ENCODE results near the gene TTLL11.

TTLL11 gene

GRCh38 chr9:121773954-121774714, 319.0 kb downstream of the TTLL11 start:
- H3K9me3 ChIP-seq (replicated peaks in 1 of 2; ENCODE audit: control insufficient read depth in 2 of 2, insufficient read depth in 1 of 2, low read depth in 1 of 2, low read length in 2 of 2): peaks cover 0 to 17% of the 10 kb centered on the region in 2 donors
- H2AK5ac ChIP-seq (ENCODE audit: low read depth, low read length): no peak overlapping the region
- no peaks in the 10 kb centered on the region for H3K27me3 ChIP-seq (ENCODE audit: control insufficient read depth in 3 of 3, insufficient read depth in 3 of 3, low read depth in 1 of 3, low read length in 3 of 3)
- H3K18ac ChIP-seq (ENCODE audit: low read length): no peak overlapping the region
- no peak for DNase-seq (ENCODE audit: low spot score)
- no CpG with 5 or more reads among the region's 19 CpGs for WGBS, 2 donors (ENCODE audit: extremely low coverage in 2 of 2, insufficient read length in 2 of 2, insufficient replicate concordance in 1 of 2)
- H3K4me3 ChIP-seq (ENCODE audit: low read length in 2 of 2): no peak overlapping the region
- H3K4ac ChIP-seq (ENCODE audit: low read length): no peak overlapping the region
- H3K9ac ChIP-seq (ENCODE audit: low read depth, low read length, poor library complexity): no peak overlapping the region
- no peak overlapping the region for H4K8ac ChIP-seq (ENCODE audit: low read depth, low read length)
- H2BK15ac ChIP-seq (ENCODE audit: low read length): no peak overlapping the region
- no peak overlapping the region for H2BK5ac ChIP-seq (ENCODE audit: low read length)
- H2BK120ac ChIP-seq (ENCODE audit: low read depth, low read length): no peak overlapping the region
- H3K23ac ChIP-seq (ENCODE audit: low read depth, low read length, poor library complexity): peak overlapping the region; percentile 67
- H3K27ac ChIP-seq (replicated peaks; ENCODE audit: low read length): no peak overlapping the region
- peaks cover 0 to 1% of the 10 kb centered on the region in 2 donors for H3K4me1 ChIP-seq (ENCODE audit: control insufficient read depth in 2 of 2, insufficient read depth in 1 of 2, low read depth in 1 of 2, low read length in 2 of 2)
- H3K79me1 ChIP-seq (ENCODE audit: low read depth, low read length): peaks cover 3% of the 10 kb centered on the region
- H3K4me2 ChIP-seq (ENCODE audit: insufficient read depth, low read length, poor library complexity, severe bottlenecking): no peak overlapping the region
- peaks cover 53 to 95% of the 10 kb centered on the region in 2 donors for H3K36me3 ChIP-seq (replicated peaks in 1 of 2; ENCODE audit: control insufficient read depth in 2 of 2, insufficient read depth in 2 of 2, low read length in 2 of 2)
- H2AFZ ChIP-seq (ENCODE audit: low read length): no peak overlapping the region
- H4K91ac ChIP-seq (ENCODE audit: low read depth, low read length, poor library complexity): no peak overlapping the region
- no peak overlapping the region for H3K14ac ChIP-seq (ENCODE audit: low read length)
- H2BK12ac ChIP-seq (ENCODE audit: low read length): no peak overlapping the region

- no peak overlapping the region for H3K18ac ChIP-seq (ENCODE audit: low read length)
- peaks cover 3% of the 10 kb centered on the region for H3K79me1 ChIP-seq (ENCODE audit: low read depth, low read length)
- H3K9ac ChIP-seq (ENCODE audit: low read depth, low read length, poor library complexity): no peak overlapping the region
- no peak overlapping the region for H3K4ac ChIP-seq (ENCODE audit: low read length)
- peak overlapping the region; percentile 67 for H3K23ac ChIP-seq (ENCODE audit: low read depth, low read length, poor library complexity)
- H2BK15ac ChIP-seq (ENCODE audit: low read length): no peak overlapping the region
- H2BK5ac ChIP-seq (ENCODE audit: low read length): no peak overlapping the region
- no peak overlapping the region for H3K14ac ChIP-seq (ENCODE audit: low read length)
- H3K4me2 ChIP-seq (ENCODE audit: insufficient read depth, low read length, poor library complexity, severe bottlenecking): no peak overlapping the region
- peaks cover 60 to 97% of the 10 kb centered on the region in 2 donors for H3K36me3 ChIP-seq (replicated peaks in 1 of 2; ENCODE audit: control insufficient read depth in 2 of 2, insufficient read depth in 2 of 2, low read length in 2 of 2)
- WGBS, 2 donors (ENCODE audit: extremely low coverage in 2 of 2, insufficient read length in 2 of 2, insufficient replicate concordance in 1 of 2): no CpG with 5 or more reads among the region's 18 CpGs
- H4K8ac ChIP-seq (ENCODE audit: low read depth, low read length): no peak overlapping the region
- no peak overlapping the region for H4K91ac ChIP-seq (ENCODE audit: low read depth, low read length, poor library complexity)
- H3K27me3 ChIP-seq (ENCODE audit: control insufficient read depth in 3 of 3, insufficient read depth in 3 of 3, low read depth in 1 of 3, low read length in 3 of 3): no peaks in the 10 kb centered on the region
- no peak overlapping the region for H3K4me3 ChIP-seq (ENCODE audit: low read length in 2 of 2)
- no peak overlapping the region for H2BK120ac ChIP-seq (ENCODE audit: low read depth, low read length)
- no peak overlapping the region for H2AFZ ChIP-seq (ENCODE audit: low read length)
- H3K27ac ChIP-seq (replicated peaks; ENCODE audit: low read length): no peak overlapping the region
- H2AK5ac ChIP-seq (ENCODE audit: low read depth, low read length): no peak overlapping the region
- no peak overlapping the region for H2BK12ac ChIP-seq (ENCODE audit: low read length)
- H3K9me3 ChIP-seq (replicated peaks in 1 of 2; ENCODE audit: control insufficient read depth in 2 of 2, insufficient read depth in 1 of 2, low read depth in 1 of 2, low read length in 2 of 2): peaks cover 0 to 14% of the 10 kb centered on the region in 2 donors
- peaks cover 0 to 1% of the 10 kb centered on the region in 2 donors for H3K4me1 ChIP-seq (ENCODE audit: control insufficient read depth in 2 of 2, insufficient read depth in 1 of 2, low read depth in 1 of 2, low read length in 2 of 2)
- DNase-seq (ENCODE audit: low spot score): no peak
These were observed 319.7 kb downstream of the TTLL11 start for GRCh38 chr9:121773286-121773953.

- Histone ChIP-seq H2AFZ (ENCODE audit: low read length) (no peak overlapping the region), H2AK5ac (ENCODE audit: low read depth, low read length) (no peak overlapping the region), H2BK120ac (ENCODE audit: low read depth, low read length) (no peak overlapping the region), H4K91ac (ENCODE audit: low read depth, low read length, poor library complexity) (no peak overlapping the region), H3K14ac (ENCODE audit: low read length) (no peak overlapping the region), H2BK12ac (ENCODE audit: low read length) (no peak overlapping the region), H3K79me1 (ENCODE audit: low read depth, low read length) (peaks cover 3% of the 10 kb centered on the region), H2BK5ac (ENCODE audit: low read length) (no peak overlapping the region), H3K23ac (ENCODE audit: low read depth, low read length, poor library complexity) (no peak overlapping the region), H3K27me3 (ENCODE audit: control insufficient read depth in 3 of 3, insufficient read depth in 3 of 3, low read depth in 1 of 3, low read length in 3 of 3) (no peaks in the 10 kb centered on the region), H3K4me3 (ENCODE audit: low read length in 2 of 2) (no peak overlapping the region), H3K9ac (ENCODE audit: low read depth, low read length, poor library complexity) (no peak overlapping the region), H3K18ac (ENCODE audit: low read length) (peak overlapping the region; percentile 20), H3K4me2 (ENCODE audit: insufficient read depth, low read length, poor library complexity, severe bottlenecking) (no peak overlapping the region), H4K8ac (ENCODE audit: low read depth, low read length) (no peak overlapping the region), H2BK15ac (ENCODE audit: low read length) (no peak overlapping the region), H3K4me1 (ENCODE audit: control insufficient read depth in 2 of 2, insufficient read depth in 1 of 2, low read depth in 1 of 2, low read length in 2 of 2) (peaks cover 0 to 1% of the 10 kb centered on the region in 2 donors), H3K4ac (ENCODE audit: low read length) (no peak overlapping the region), H3K9me3 (replicated peaks in 1 of 2; ENCODE audit: control insufficient read depth in 2 of 2, insufficient read depth in 1 of 2, low read depth in 1 of 2, low read length in 2 of 2) (peaks cover 0 to 7% of the 10 kb centered on the region in 2 donors), H3K27ac (replicated peaks; ENCODE audit: low read length) (no peak overlapping the region), H3K36me3 (replicated peaks in 1 of 2; ENCODE audit: control insufficient read depth in 2 of 2, insufficient read depth in 2 of 2, low read length in 2 of 2) (peaks cover 66 to 97% of the 10 kb centered on the region in 2 donors)
- WGBS, 2 donors (ENCODE audit: extremely low coverage in 2 of 2, insufficient read length in 2 of 2, insufficient replicate concordance in 1 of 2): no CpG with 5 or more reads among the region's 45 CpGs
- DNase-seq (ENCODE audit: low spot score): no peak
These were observed 320.4 kb downstream of the TTLL11 start for GRCh38 chr9:121772600-121773285.
